Heart left ventricle (tissue), 16 donors: Measurements from ENCODE around the gene FOXP4. TPM values are rescaled to one million over a fixed set of nuclear protein-coding genes. Genes with fewer than 3 reads are reported as not detected.

Experiments used
- ATAC-seq, 4 donors: fragments of 200-7000 bp; cut with Tn5 transposase; one replicate each; pipeline ENCODE4 v1.9.1; 2020 to 2022; ENCODE audit warnings: moderate library complexity in 4 of 4, mild to moderate bottlenecking in 3 of 4, moderate number of reproducible peaks in 1 of 4
- DNase-seq, 5 donors: peaks; one replicate each; pipeline ENCODE4 v3.0.0-alpha.2; 2020
- H3K27ac ChIP-seq, 12 donors: fragments of 200-600 bp; sonication (generic) in 4 of 12; one replicate each; pipeline versions ENCODE4 v1.5.0 to v1.8.0; 2016 to 2022; ENCODE audit warnings: mild to moderate bottlenecking in 2 of 12
- H3K27me3 ChIP-seq, 9 donors: fragments of 200-600 bp; sonication (generic) in 2 of 9; one replicate each; pipeline versions ENCODE4 v1.5.1 to v1.8.0; 2016 to 2022; ENCODE audit warnings: mild to moderate bottlenecking in 3 of 9
- H3K36me3 ChIP-seq, 9 donors: fragments of 200-600 bp; sonication (generic) in 2 of 9; one replicate each; pipeline versions ENCODE4 v1.5.0 to v1.8.0; 2018 to 2022; ENCODE audit warnings: mild to moderate bottlenecking in 2 of 9
- H3K4me1 ChIP-seq, 12 donors: fragments of 200-600 bp; sonication (generic) in 4 of 12; one replicate each; pipeline versions ENCODE4 v1.5.0 to v1.8.0; 2016 to 2022; ENCODE audit warnings: mild to moderate bottlenecking in 3 of 12
- H3K4me3 ChIP-seq, 12 donors: fragments of 200-600 bp; sonication (generic) in 4 of 12; one replicate each; pipeline versions ENCODE4 v1.5.0 to v1.8.0; 2017 to 2022; ENCODE audit warnings: mild to moderate bottlenecking in 9 of 12, moderate library complexity in 4 of 12
- H3K9me3 ChIP-seq, 12 donors: fragments of 200-600 bp; sonication (generic) in 4 of 12; one replicate each; pipeline versions ENCODE4 v1.5.0 to v1.8.0; 2016 to 2022; ENCODE audit warnings: mild to moderate bottlenecking in 1 of 12
- POLR2A ChIP-seq, 2 donors: fragments of 450-650 bp; IDR thresholded peaks; one replicate each; pipeline ENCODE4 v1.6.1; 2017; ENCODE audit warnings: antibody characterized with exemption in 2 of 2, mild to moderate bottlenecking in 2 of 2, moderate library complexity in 2 of 2
- WGBS, 4 donors: extraction: QIAGEN DNeasy Blood & Tissue Kit in 2 of 4; methylation state at CpG; one replicate each; pipeline versions ENCODE4 v1.1.5 to v1.1.7; 2013 to 2018; 5-methylcytosine and 5-hydroxymethylcytosine counted together
- intact Hi-C, 10 donors: fragments of 100-400 bp; cut with DNase I; formaldehyde crosslinking; loops; one replicate each; pipeline versions ENCODE4 v1.11.1 to v1.14.2; 2022
- polyA plus RNA-seq, 2 donors: library from polyadenylated mRNA; stranded (reverse); fragments of 200-250 nt; gene quantifications; one replicate each; pipeline ENCODE4 v1.2.3, GENCODE V29; 2013
- total RNA-seq, 9 donors: library from RNA; depleted of rRNA in 2 of 9; stranded (reverse); fragments of >200 nt in 2 of 9; fragmentation: NEBNext Ultra II Directional in 3 of 9; extraction: Animal tissue kit (Norgen Biotek cat#: 25700) in 3 of 9; gene quantifications; one replicate each; pipeline versions ENCODE4 v1.1.0 to v1.2.4, GENCODE V29; 2016 to 2023
- TF ChIP-seq, protein P1 (sequence below), 12 donors: fragments of 200-600 bp; sonication (generic) in 4 of 12; IDR thresholded peaks; one replicate each; pipeline versions ENCODE4 v1.5.0 to v1.8.0; 2018 to 2022; ENCODE audit warnings: antibody characterized with exemption in 12 of 12, mild to moderate bottlenecking in 5 of 12
- donor health status: ischemic (EF 13 %, LVEDD 7.1; RV severe dilation, severe dysfunction).
- donor health status: healthy with polysubstance abuse.
- donor health status: DM: no; HTN: yes; CAD: no.
- donor health status: DM: no; HTN: no; CAD: no.
- donor health status: ischemic (EF 25% LVEDD 6.9; RV normal size, moderate dysfunction).
- donor health status: ischemic (EF 25% LVEDD 5.7; RV mildly dilated, moderate dysfunction).
- donor health status: healthy.
- donor health status: DM: yes; HTN: yes; CAD: no.
- donor health status: ischemic (EF 35%, LVEDD 5.7; RV mildly dilated, moderate dysfunction).
- donor health status: nonischemic (EF 11% LVEDD 7.7; RV severe dilation, severe dysfunction).
- donor health status: DM: yes; HTN: yes; CAD: no.
- donor health status: PGD.
- donor health status: ischemic (EF 29% LVEDD 5.4; RV normal size, mild dysfunction).
- donor health status: nonischemic (EF 23%, LVEDD 6.1; RV moderate dilation, normal function).

FOXP4 gene
- total and polyA plus RNA-seq, 11 donors, result 10.9 to 22.5 (median 16.0) TPM

DNA sequence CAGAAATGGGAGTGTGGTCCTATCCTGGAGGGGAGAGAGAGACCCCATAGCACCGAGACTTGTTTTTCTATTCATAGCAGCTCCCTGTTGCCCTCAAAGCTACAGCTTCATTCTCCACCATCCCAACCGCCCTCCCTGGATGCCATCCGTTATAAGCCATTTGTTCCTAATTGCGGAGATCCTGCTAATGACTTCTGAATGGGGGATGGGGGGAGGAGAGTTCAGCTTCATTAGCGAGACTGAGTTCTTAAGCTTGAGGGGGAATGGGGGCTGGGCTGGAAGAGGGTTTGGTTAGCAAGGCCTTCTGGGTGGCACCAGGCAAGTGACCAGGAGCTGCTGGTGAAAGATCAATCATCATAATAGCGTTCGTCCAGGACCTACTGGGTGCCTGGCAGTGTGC is 27.1 kb downstream of the FOXP4 start:
- intact Hi-C loops, result no loop called here
- no peak for DNase-seq
- 92 to 97% (median 97%) methylated on average over 7 of the region's 7 CpGs for WGBS, 4 donors
- no peaks in the 10 kb centered on the region for H3K9me3 ChIP-seq
- no peaks in the 10 kb centered on the region for H3K27me3 ChIP-seq
- H3K36me3 ChIP-seq, result peaks cover 0 to 7% (median 0%) of the 10 kb centered on the region in 9 donors
- TF ChIP-seq, protein P1, sequence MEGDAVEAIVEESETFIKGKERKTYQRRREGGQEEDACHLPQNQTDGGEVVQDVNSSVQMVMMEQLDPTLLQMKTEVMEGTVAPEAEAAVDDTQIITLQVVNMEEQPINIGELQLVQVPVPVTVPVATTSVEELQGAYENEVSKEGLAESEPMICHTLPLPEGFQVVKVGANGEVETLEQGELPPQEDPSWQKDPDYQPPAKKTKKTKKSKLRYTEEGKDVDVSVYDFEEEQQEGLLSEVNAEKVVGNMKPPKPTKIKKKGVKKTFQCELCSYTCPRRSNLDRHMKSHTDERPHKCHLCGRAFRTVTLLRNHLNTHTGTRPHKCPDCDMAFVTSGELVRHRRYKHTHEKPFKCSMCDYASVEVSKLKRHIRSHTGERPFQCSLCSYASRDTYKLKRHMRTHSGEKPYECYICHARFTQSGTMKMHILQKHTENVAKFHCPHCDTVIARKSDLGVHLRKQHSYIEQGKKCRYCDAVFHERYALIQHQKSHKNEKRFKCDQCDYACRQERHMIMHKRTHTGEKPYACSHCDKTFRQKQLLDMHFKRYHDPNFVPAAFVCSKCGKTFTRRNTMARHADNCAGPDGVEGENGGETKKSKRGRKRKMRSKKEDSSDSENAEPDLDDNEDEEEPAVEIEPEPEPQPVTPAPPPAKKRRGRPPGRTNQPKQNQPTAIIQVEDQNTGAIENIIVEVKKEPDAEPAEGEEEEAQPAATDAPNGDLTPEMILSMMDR (IDR thresholded peaks at IDR 0.05), result no peak
- TF ChIP-seq POLR2A (IDR thresholded peaks at IDR 0.05), result no peak
- ATAC-seq, result no peak
- H3K27ac ChIP-seq, result no peak overlapping the region
- peaks cover 0 to 44% (median 18%) of the 10 kb centered on the region in 12 donors for H3K4me1 ChIP-seq
- H3K4me3 ChIP-seq, result no peak overlapping the region

DNA sequence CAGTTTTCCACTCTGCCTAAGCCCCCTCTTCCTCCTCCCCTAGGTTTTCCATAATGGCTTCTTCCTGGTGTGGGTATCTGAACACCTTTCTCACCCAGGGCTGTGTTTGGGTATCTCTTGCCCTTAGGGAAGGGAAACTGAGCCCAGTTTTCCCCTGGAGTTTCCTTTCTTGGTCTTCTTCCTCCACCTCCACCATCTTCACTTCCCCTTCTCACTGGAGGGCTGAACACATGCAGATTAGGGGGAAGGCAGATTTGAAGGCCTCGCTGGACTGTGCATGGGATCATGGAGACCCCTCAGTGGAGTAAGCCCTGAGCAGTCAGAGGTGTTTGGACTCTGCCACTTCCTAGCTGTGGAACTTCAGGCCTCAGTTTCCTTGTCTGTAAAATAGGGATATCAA is 27.8 kb downstream of the FOXP4 start:
- ATAC-seq (no peak), DNase-seq (no peak)
- TF ChIP-seq, protein P1 (IDR thresholded peaks at IDR 0.05), result no peak
- TF ChIP-seq POLR2A (IDR thresholded peaks at IDR 0.05), result no peak
- Histone ChIP-seq H3K36me3 (peaks cover 0 to 7% (median 0%) of the 10 kb centered on the region in 9 donors), H3K27me3 (no peaks in the 10 kb centered on the region), H3K27ac (no peak overlapping the region), H3K9me3 (no peaks in the 10 kb centered on the region), H3K4me3 (no peak overlapping the region), H3K4me1 (peaks cover 0 to 42% (median 14%) of the 10 kb centered on the region in 12 donors)
- intact Hi-C loops, result no loop called here
- 86 to 95% (median 88%) methylated on average over 1 of the region's 1 CpG for WGBS, 4 donors

DNA sequence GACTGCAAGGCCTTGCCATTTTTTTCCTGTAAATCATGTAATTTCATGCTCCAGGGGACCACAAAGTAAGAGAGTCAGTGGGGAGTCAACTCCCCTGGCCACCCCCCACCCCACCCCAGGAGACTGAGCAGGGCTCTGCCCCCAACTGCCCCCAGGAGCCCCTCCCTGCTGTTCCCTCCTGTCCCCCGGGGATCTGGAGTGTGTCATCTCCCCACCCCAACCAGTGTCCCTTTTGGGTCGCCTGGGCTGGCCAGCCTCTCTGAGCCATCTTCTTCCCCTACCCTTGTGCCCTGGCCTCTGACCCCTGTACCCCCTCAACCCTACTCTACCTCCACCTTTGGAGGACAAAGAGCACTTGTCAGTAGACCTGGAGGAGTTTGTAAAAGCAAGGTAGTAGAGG is 29.4 kb downstream of the FOXP4 start:
- no peak for DNase-seq
- H3K4me1 ChIP-seq, result peaks cover 0 to 38% (median 13%) of the 10 kb centered on the region in 12 donors
- TF ChIP-seq POLR2A (IDR thresholded peaks at IDR 0.05), result no peak
- TF ChIP-seq, protein P1 (IDR thresholded peaks at IDR 0.05), result no peak

DNA sequence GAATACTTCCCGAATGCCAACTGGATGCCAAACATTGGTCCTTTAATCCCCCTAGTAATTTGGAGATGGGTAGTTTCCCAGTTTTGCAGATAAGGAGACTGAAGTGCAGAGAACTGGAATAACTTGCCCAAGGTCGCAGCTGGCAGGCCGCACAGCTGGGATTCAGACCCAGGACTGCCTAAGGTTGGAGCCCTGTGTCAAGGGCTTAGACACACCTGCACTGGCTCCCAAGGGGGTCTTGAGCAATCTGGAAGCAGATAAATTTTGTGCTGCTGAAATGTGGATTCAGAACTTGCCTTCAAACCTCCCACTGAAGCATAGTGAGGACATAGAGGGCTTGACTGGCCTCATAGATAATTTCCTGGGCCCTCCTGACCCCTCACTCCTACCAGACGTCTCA is 30.5 kb downstream of the FOXP4 start:
- H3K27me3 ChIP-seq, result no peaks in the 10 kb centered on the region
- DNase-seq (no peak), ATAC-seq (no peak)
- peaks cover 0 to 7% (median 0%) of the 10 kb centered on the region in 9 donors for H3K36me3 ChIP-seq
- peaks cover 0 to 46% (median 19%) of the 10 kb centered on the region in 12 donors for H3K4me1 ChIP-seq
- H3K9me3 ChIP-seq, result no peaks in the 10 kb centered on the region
- intact Hi-C loops, result no loop called here
- no peak overlapping the region for H3K27ac ChIP-seq
- no peak for TF ChIP-seq POLR2A (IDR thresholded peaks at IDR 0.05)
- TF ChIP-seq, protein P1 (IDR thresholded peaks at IDR 0.05), result no peak
- 52 to 68% (median 65%) methylated on average over 4 of the region's 4 CpGs for WGBS, 4 donors
- no peak overlapping the region for H3K4me3 ChIP-seq

More for the DNA sequence above, 29.4 kb downstream of the FOXP4 start:
- Histone ChIP-seq H3K9me3 (no peaks in the 10 kb centered on the region), H3K36me3 (peaks cover 0 to 7% (median 0%) of the 10 kb centered on the region in 9 donors), H3K27me3 (no peaks in the 10 kb centered on the region), H3K4me3 (no peak overlapping the region), H3K27ac (no peak overlapping the region)
- WGBS, 4 donors, result 70 to 83% (median 76%) methylated on average over 2 of the region's 2 CpGs
- intact Hi-C loops, result no loop called here
- ATAC-seq, result no peak
